H9 (cell line): ENCODE measurements around the gene SCFD2. TPM values are rescaled to one million over a fixed set of nuclear protein-coding genes. Genes with fewer than 3 reads are reported as not detected.

Experiments used
- DNase-seq: peaks from one replicate; pipeline ENCODE4 v3.0.0-alpha.2; 2017
- H2AFZ ChIP-seq: one replicate; pipeline ENCODE4 v1.6.1; 2013; ENCODE audit warnings: mild to moderate bottlenecking, low read length, control low read depth, moderate library complexity
- H2AK5ac ChIP-seq: 2 replicates; pipeline ENCODE4 v1.6.1; 2013; ENCODE audit warnings: low read length, control low read depth, mixed read lengths; ENCODE audit not compliant: insufficient read length
- H2BK120ac ChIP-seq: one replicate; pipeline ENCODE4 v1.6.1; 2013; ENCODE audit warnings: low read depth, mild to moderate bottlenecking, low read length, control low read depth, inconsistent platforms; ENCODE audit not compliant: poor library complexity, severe bottlenecking
- H2BK12ac ChIP-seq: 2 replicates; pipeline ENCODE4 v1.6.1; 2013; ENCODE audit warnings: low read length, control low read depth, mixed read lengths, low read depth; ENCODE audit not compliant: insufficient read length
- H2BK15ac ChIP-seq: 2 replicates; pipeline ENCODE4 v1.6.1; 2013; ENCODE audit warnings: low read depth, low read length, control low read depth
- H2BK20ac ChIP-seq: one replicate; pipeline ENCODE4 v1.6.1; 2013; ENCODE audit warnings: low read depth, mild to moderate bottlenecking, low read length, control low read depth, inconsistent platforms; ENCODE audit not compliant: poor library complexity, severe bottlenecking
- H2BK5ac ChIP-seq: 2 replicates; pipeline ENCODE4 v1.6.1; 2013; ENCODE audit warnings: low read length, control low read depth, mixed read lengths; ENCODE audit not compliant: insufficient read length
- H3K14ac ChIP-seq: 2 replicates; pipeline ENCODE4 v1.6.1; 2013; ENCODE audit warnings: low read length, control low read depth; ENCODE audit not compliant: insufficient read depth
- H3K18ac ChIP-seq: 2 replicates; pipeline ENCODE4 v1.6.1; 2013; ENCODE audit warnings: low read depth, mild to moderate bottlenecking, mixed read lengths, low read length, control low read depth; ENCODE audit not compliant: insufficient read length
- H3K23ac ChIP-seq: 2 replicates; pipeline ENCODE4 v1.6.1; 2013; ENCODE audit warnings: low read length, control low read depth, mixed read lengths, low read depth; ENCODE audit not compliant: insufficient read length
- H3K23me2 ChIP-seq: 2 replicates; pipeline ENCODE4 v1.6.1; 2013; ENCODE audit warnings: low read depth, mild to moderate bottlenecking, mixed read lengths, low read length, control low read depth; ENCODE audit not compliant: insufficient read length, poor library complexity, severe bottlenecking
- H3K27ac ChIP-seq: 2 replicates; pipeline ENCODE4 v1.5.1; 2013; ENCODE audit warnings: low read length, control low read depth, mixed read lengths, low read depth; ENCODE audit not compliant: insufficient read length
- H3K27me3 ChIP-seq: 2 replicates; pipeline ENCODE4 v1.6.1; 2013; ENCODE audit warnings: low read length, control low read depth, inconsistent platforms; ENCODE audit not compliant: insufficient read depth
- H3K4ac ChIP-seq: 2 replicates; pipeline ENCODE4 v1.6.1; 2013; ENCODE audit warnings: low read depth, mild to moderate bottlenecking, control low read depth, inconsistent platforms, low read length, moderate library complexity
- H3K4me1 ChIP-seq: 2 replicates; pipeline ENCODE4 v1.6.1; 2013; ENCODE audit warnings: low read length, control low read depth, inconsistent platforms; ENCODE audit not compliant: insufficient read depth
- H3K4me2 ChIP-seq: 2 replicates; pipeline ENCODE4 v1.6.1; 2013; ENCODE audit warnings: low read length, control low read depth, mixed read lengths; ENCODE audit not compliant: insufficient read length, insufficient read depth
- H3K56ac ChIP-seq: 2 replicates; pipeline ENCODE4 v1.6.1; 2013; ENCODE audit warnings: low read depth, mild to moderate bottlenecking, mixed read lengths, low read length, control low read depth; ENCODE audit not compliant: insufficient read length
- H3K79me1 ChIP-seq: 2 replicates; pipeline ENCODE4 v1.6.1; 2013; ENCODE audit warnings: low read depth, mild to moderate bottlenecking, moderate library complexity, low read length, control low read depth, inconsistent platforms; ENCODE audit not compliant: insufficient read depth, poor library complexity, severe bottlenecking
- H3K79me2 ChIP-seq: 2 replicates; pipeline ENCODE4 v1.6.1; 2013; ENCODE audit warnings: low read length, control low read depth, inconsistent platforms; ENCODE audit not compliant: insufficient read depth
- H3K9ac ChIP-seq: 2 replicates; pipeline ENCODE4 v1.6.1; 2013; ENCODE audit warnings: low read length, control low read depth, mixed read lengths; ENCODE audit not compliant: insufficient read length; ENCODE audit errors: extremely low read depth
- H3K9me3 ChIP-seq: one replicate; pipeline ENCODE4 v1.6.1; 2013; ENCODE audit warnings: low read depth, low read length, inconsistent platforms; ENCODE audit not compliant: control insufficient read depth
- H3T11ph ChIP-seq: one replicate; pipeline ENCODE4 v1.6.1; 2013; ENCODE audit warnings: mild to moderate bottlenecking, low read length, control low read depth, inconsistent platforms
- H4K20me1 ChIP-seq: one replicate; pipeline ENCODE4 v1.6.1; 2013; ENCODE audit not compliant: control insufficient read depth, insufficient read length, insufficient read depth
- H4K5ac ChIP-seq: 2 replicates; pipeline ENCODE4 v1.6.1; 2013; ENCODE audit warnings: low read depth, mild to moderate bottlenecking, mixed read lengths, low read length, control low read depth; ENCODE audit not compliant: insufficient read length
- H4K8ac ChIP-seq: replicated peaks from 2 replicates; pipeline ENCODE4 v1.6.1; 2013; ENCODE audit warnings: low read length, control low read depth, mixed read lengths, low read depth; ENCODE audit not compliant: insufficient read length
- H4K91ac ChIP-seq: 2 replicates; pipeline ENCODE4 v1.6.1; 2013; ENCODE audit warnings: low read depth, mild to moderate bottlenecking, moderate library complexity, mixed read lengths, low read length, control low read depth; ENCODE audit not compliant: insufficient read length
- H3K27ac Mint-ChIP-seq, 3 experiments: 2 replicates in 2 of 3; 3 replicates in 1 of 3; pipeline ENCODE4 v1.8.0; 2020 to 2021; ENCODE audit warnings: mixed read lengths in 3 of 3, mild to moderate bottlenecking in 1 of 3, moderate library complexity in 1 of 3
- H3K27me3 Mint-ChIP-seq: 2 replicates; pipeline ENCODE4 v1.8.0; 2021; ENCODE audit warnings: low read depth, mild to moderate bottlenecking, moderate library complexity, mixed read lengths
- H3K36me3 Mint-ChIP-seq, 3 experiments: 2 replicates in 2 of 3; 3 replicates in 1 of 3; pipeline ENCODE4 v1.8.0; 2020 to 2021; ENCODE audit warnings: low read depth in 3 of 3, mixed read lengths in 3 of 3; ENCODE audit not compliant: insufficient read depth in 1 of 3
- H3K4me1 Mint-ChIP-seq, 2 experiments: 2 replicates each; pipeline ENCODE4 v1.8.0; 2020; ENCODE audit warnings: mixed read lengths in 2 of 2
- H3K4me3 Mint-ChIP-seq, 2 experiments: 2 replicates in 1 of 2; 3 replicates in 1 of 2; pipeline ENCODE4 v1.8.0; 2020 to 2021; ENCODE audit warnings: mild to moderate bottlenecking in 2 of 2, mixed read lengths in 2 of 2, moderate library complexity in 1 of 2
- H3K9me3 Mint-ChIP-seq, 2 experiments: 2 replicates in 1 of 2; 3 replicates in 1 of 2; pipeline ENCODE4 v1.8.0; 2020; ENCODE audit warnings: mild to moderate bottlenecking in 2 of 2, mixed read lengths in 2 of 2, moderate library complexity in 1 of 2
- CTCF ChIP-seq: fragments of 200-600 bp; sonication (generic); conservative IDR thresholded peaks from 3 replicates; pipeline ENCODE4 v1.8.0; 2021; ENCODE audit warnings: antibody characterized with exemption, mild to moderate bottlenecking
- WGBS: extraction: QIAGEN DNeasy Blood & Tissue Kit; methylation state at CpG from one replicate; pipeline ENCODE4 v1.1.7; 2013; ENCODE audit warnings: missing lambda C conversion rate, low lambda C conversion rate, mixed read lengths; ENCODE audit not compliant: insufficient read length; ENCODE audit errors: extremely low coverage; 5-methylcytosine and 5-hydroxymethylcytosine counted together
- total RNA-seq: library from RNA; stranded (reverse); gene quantifications from 2 replicates; pipeline ENCODE4 v1.2.1, GENCODE V29; 2021

The SCFD2 gene
- total RNA-seq, 1 experiment from 2014 or later: 10.1 TPM

- WGBS: no CpG with 5 or more reads among the region's 3 CpGs
- no peaks in the 10 kb centered on the region for H3K79me1 ChIP-seq
Measured at GRCh38 chr4:53174823-53175222, 191.0 kb downstream of the SCFD2 start.

More at GRCh38 chr4:53174823-53175222, 191.0 kb downstream of the SCFD2 start:
- Mint-ChIP-seq H3K27ac (no peak overlapping the region), H3K27me3 (no peaks in the 10 kb centered on the region), H3K9me3 (peaks cover 30 to 33% of the 10 kb centered on the region in 2 experiments), H3K36me3 (peaks cover 5 to 24% (median 24%) of the 10 kb centered on the region in 3 experiments), H3K4me3 (no peak overlapping the region), H3K4me1 (no peaks in the 10 kb centered on the region)
- Histone ChIP-seq H4K8ac (no peak overlapping the region), H2BK5ac (no peak overlapping the region), H2BK20ac (no peak overlapping the region), H3K56ac (no peak overlapping the region), H4K5ac (no peak overlapping the region), H2BK15ac (no peak overlapping the region), H3K4ac (no peak overlapping the region), H3K27me3 (no peaks in the 10 kb centered on the region), H3K14ac (no peak overlapping the region), H3K79me2 (no peaks in the 10 kb centered on the region), H2BK12ac (no peak overlapping the region), H3K27ac (no peak overlapping the region), H2AK5ac (no peak overlapping the region), H3K23ac (no peak overlapping the region), H3K9me3 (peaks cover 7% of the 10 kb centered on the region), H3K18ac (no peak overlapping the region), H2AFZ (no peak overlapping the region), H3K9ac (no peak overlapping the region), H3K4me1 (no peaks in the 10 kb centered on the region), H3K23me2 (no peaks in the 10 kb centered on the region), H4K20me1 (no peaks in the 10 kb centered on the region), H2BK120ac (no peak overlapping the region), H3T11ph (no peak overlapping the region), H4K91ac (no peak overlapping the region), H3K4me2 (no peak overlapping the region)
- TF ChIP-seq CTCF: no peak
- DNase-seq: no peak
